HG03460 (cell line): Measurements from ENCODE around the gene DPPA5.
"Not testable (repeated sequence)": the region's sequence is repeated elsewhere in the genome, so short reads cannot be mapped to it uniquely, and the experiment has no call there.

Experiments
- ATAC-seq: cut with Tn5 transposase; IDR thresholded peaks from one replicate; pipeline ENCODE4 v1.9.1; 2021; ENCODE audit not compliant: unreplicated experiment

The DPPA5 gene

GRCh38 chr6:73364549-73364948 lies 10.5 kb upstream of the DPPA5 start:
- no peak for ATAC-seq

- ATAC-seq, result no peak
Measured at GRCh38 chr6:73364121-73364520, 10.0 kb upstream of the DPPA5 start.

GRCh38 chr6:73363537-73363875 lies 9.4 kb upstream of the DPPA5 start:
- ATAC-seq, result no peak

- ATAC-seq, result no peak
Measured at GRCh38 chr6:73362869-73363536, 8.9 kb upstream of the DPPA5 start.

- no peak for ATAC-seq
Measured at GRCh38 chr6:73362358-73362757, 8.3 kb upstream of the DPPA5 start, which contains the start of gene KHDC3L. TSS of gene KHDC3L (plus strand) at chr6:73362658. CDS start at chr6:73362730, 72 bp downstream.

- ATAC-seq, result no peak
Measured at GRCh38 chr6:73349311-73349710, 4.8 kb downstream of the DPPA5 start.

- ATAC-seq, result no peak
Measured at GRCh38 chr6:73348550-73349204, 5.4 kb downstream of the DPPA5 start.

GRCh38 chr6:73343164-73343563 lies 10.9 kb downstream of the DPPA5 start:
- ATAC-seq, result no peak

GRCh38 chr6:73342174-73342573 lies 11.9 kb downstream of the DPPA5 start:
- no peak for ATAC-seq

- ATAC-seq, result no peak
Measured at GRCh38 chr6:73341335-73341734, 12.7 kb downstream of the DPPA5 start.

- ATAC-seq, result no peak
Measured at GRCh38 chr6:73340048-73340447, 14.0 kb downstream of the DPPA5 start.

- ATAC-seq, result no peak
Measured at GRCh38 chr6:73339340-73339739, 14.7 kb downstream of the DPPA5 start.

GRCh38 chr6:73329201-73329600 lies 24.9 kb downstream of the DPPA5 start:
- no peak for ATAC-seq

- ATAC-seq, result no peak
Measured at GRCh38 chr6:73328790-73329189, 25.3 kb downstream of the DPPA5 start.

- ATAC-seq, result no peak
Measured at GRCh38 chr6:73325656-73326055, 28.4 kb downstream of the DPPA5 start.

- ATAC-seq, result no peak
Measured at GRCh38 chr6:73323323-73323722, 30.8 kb downstream of the DPPA5 start.

- no peak for ATAC-seq
Measured at GRCh38 chr6:73314577-73315492, 39.2 kb downstream of the DPPA5 start.

GRCh38 chr6:73310503-73310845 lies 43.6 kb downstream of the DPPA5 start:
- ATAC-seq, result not testable (repeated sequence)

- ATAC-seq, result peak; percentile 97
Measured at GRCh38 chr6:73309785-73310502, 44.1 kb downstream of the DPPA5 start.

GRCh38 chr6:73309535-73309784 lies 44.6 kb downstream of the DPPA5 start:
- ATAC-seq, result no peak

GRCh38 chr6:73308712-73309534 lies 45.2 kb downstream of the DPPA5 start:
- no peak for ATAC-seq
